ENCODE data around the gene B3GNT7.

Gene B3GNT7

DNA sequence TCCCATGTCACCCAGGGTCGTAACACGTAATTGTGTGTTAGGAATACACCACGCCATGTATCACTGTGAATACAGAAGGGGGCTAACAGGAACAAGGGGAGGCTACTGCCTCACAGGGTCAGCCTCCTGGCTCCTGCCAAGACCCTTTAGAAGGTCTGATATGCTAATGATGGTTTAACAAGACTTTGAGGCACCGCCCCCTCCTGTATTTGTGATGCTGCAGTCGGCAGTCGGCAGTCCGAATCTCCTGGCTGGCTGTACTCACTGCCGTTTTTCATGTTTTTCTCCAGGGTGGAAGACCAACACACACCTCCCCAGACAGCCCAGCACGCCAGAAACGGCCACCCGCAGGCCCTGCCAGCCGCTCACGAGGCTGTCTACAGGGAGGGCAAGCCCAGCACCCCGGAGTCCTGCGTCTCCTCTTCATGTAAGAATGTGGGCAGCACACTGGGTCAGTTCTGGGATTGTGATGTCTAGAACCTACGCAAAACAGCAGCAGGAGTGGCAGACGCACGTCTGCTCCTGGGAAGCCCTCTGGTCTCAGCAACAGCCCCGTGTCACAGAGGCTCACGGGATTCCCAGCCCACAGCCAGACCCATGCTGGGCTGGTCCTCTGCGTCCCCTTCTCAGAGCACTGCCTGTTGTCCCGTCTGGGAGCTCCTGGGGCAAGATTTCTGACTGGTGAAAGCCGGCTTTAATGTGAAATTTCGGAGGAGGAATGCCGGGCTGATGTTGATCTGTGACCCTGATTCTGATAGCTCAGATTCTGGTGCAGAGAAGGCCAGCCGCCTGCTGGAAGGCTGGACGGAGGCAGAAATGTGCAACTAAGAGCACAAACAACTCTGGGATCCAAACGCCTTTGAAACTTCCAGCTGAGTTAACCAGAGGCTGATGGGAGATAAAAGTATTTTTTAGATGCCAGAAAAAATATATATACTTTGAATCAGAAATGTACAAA, 39.7 kb upstream of the B3GNT7 start:
- H3K9me3 ChIP-seq (ENCODE audit: insufficient read depth, low read depth, low read length) = peaks cover 3% of the 10 kb centered on the region
- no peaks in the 10 kb centered on the region for H3K79me2 ChIP-seq (ENCODE audit: control insufficient read depth, insufficient read depth, low read length, poor library complexity)
- H3K14ac ChIP-seq (ENCODE audit: low read length) = no peak overlapping the region
- no peak overlapping the region for H3K4me3 ChIP-seq (ENCODE audit: low read depth, low read length)
- no peak overlapping the region for H2BK5ac ChIP-seq (ENCODE audit: low read depth, low read length, poor library complexity)
- H3K79me1 ChIP-seq (ENCODE audit: low read length) = no peaks in the 10 kb centered on the region
- no peak overlapping the region for H3K23ac ChIP-seq (ENCODE audit: low read length)
- no peak overlapping the region for H3K18ac ChIP-seq (ENCODE audit: low read length)
- no peak overlapping the region for H4K12ac ChIP-seq (ENCODE audit: low read depth, low read length)
- H3K36me3 ChIP-seq (ENCODE audit: control insufficient read depth in 1 of 2, insufficient read depth in 2 of 2, low read length in 2 of 2) = peaks cover 0 to 1% of the 10 kb centered on the region in 2 experiments
- H4K91ac ChIP-seq (ENCODE audit: low read depth, low read length) = no peak overlapping the region
- no peak overlapping the region for H2AK5ac ChIP-seq (ENCODE audit: low read length)
- H3K4me1 ChIP-seq (ENCODE audit: control insufficient read depth in 1 of 2, insufficient read depth in 2 of 2, low read length in 2 of 2) = peaks cover 7 to 8% of the 10 kb centered on the region in 2 experiments
- no peak overlapping the region for H3K4me2 ChIP-seq (ENCODE audit: low read length)
- no peak overlapping the region for H2AFZ ChIP-seq (ENCODE audit: insufficient read depth, low read length, poor library complexity)
- H2BK12ac ChIP-seq (ENCODE audit: low read length) = no peak overlapping the region
- H3K9ac ChIP-seq (ENCODE audit: low read length) = no peak overlapping the region
- H3K27me3 ChIP-seq (ENCODE audit: insufficient read depth, low read length) = no peaks in the 10 kb centered on the region
- no peak overlapping the region for H2BK120ac ChIP-seq (ENCODE audit: insufficient read depth, low read length, poor library complexity)
- peak; percentile 34 to 44 for DNase-seq
- H3K4ac ChIP-seq (ENCODE audit: low read depth, low read length) = no peak overlapping the region
- no CpG with 5 or more reads among the region's 28 CpGs for WGBS (ENCODE audit: extremely low coverage, insufficient coverage, insufficient read length)
- H3K27ac ChIP-seq (ENCODE audit: low read depth, low read length) = no peak overlapping the region
- H4K8ac ChIP-seq (ENCODE audit: low read depth, low read length) = no peak overlapping the region

DNA sequence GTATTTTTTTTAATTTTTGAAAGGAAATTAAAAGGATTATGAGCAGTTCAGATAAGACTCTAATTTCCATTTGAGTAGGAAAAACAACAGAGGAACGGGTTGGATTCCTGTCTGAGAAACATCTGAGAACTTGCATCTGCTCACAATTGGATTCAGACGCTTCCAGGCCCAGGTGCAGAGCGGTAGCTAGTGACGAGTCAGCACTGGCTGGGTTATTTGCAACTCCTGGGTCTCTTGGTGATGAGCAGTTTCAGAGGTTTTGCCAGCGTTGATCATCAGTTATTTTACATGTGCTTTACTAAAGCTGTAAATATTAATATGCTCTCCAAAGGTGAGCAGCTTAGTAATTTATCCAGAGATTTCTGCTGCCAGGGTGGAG, 39.1 kb upstream of the B3GNT7 start:
- Histone ChIP-seq H3K23ac (ENCODE audit: low read length) (no peak overlapping the region), H3K4me3 (ENCODE audit: low read depth, low read length) (no peak overlapping the region), H2AFZ (ENCODE audit: insufficient read depth, low read length, poor library complexity) (no peak overlapping the region), H2BK5ac (ENCODE audit: low read depth, low read length, poor library complexity) (no peak overlapping the region), H3K79me1 (ENCODE audit: low read length) (no peaks in the 10 kb centered on the region), H3K9ac (ENCODE audit: low read length) (no peak overlapping the region), H4K12ac (ENCODE audit: low read depth, low read length) (no peak overlapping the region), H4K8ac (ENCODE audit: low read depth, low read length) (no peak overlapping the region), H3K27me3 (ENCODE audit: insufficient read depth, low read length) (no peaks in the 10 kb centered on the region), H3K18ac (ENCODE audit: low read length) (no peak overlapping the region), H3K36me3 (ENCODE audit: control insufficient read depth in 1 of 2, insufficient read depth in 2 of 2, low read length in 2 of 2) (peaks cover 0 to 4% of the 10 kb centered on the region in 2 experiments), H3K79me2 (ENCODE audit: control insufficient read depth, insufficient read depth, low read length, poor library complexity) (no peaks in the 10 kb centered on the region), H2BK120ac (ENCODE audit: insufficient read depth, low read length, poor library complexity) (no peak overlapping the region), H2BK12ac (ENCODE audit: low read length) (no peak overlapping the region), H3K4ac (ENCODE audit: low read depth, low read length) (no peak overlapping the region), H3K4me1 (ENCODE audit: control insufficient read depth in 1 of 2, insufficient read depth in 2 of 2, low read length in 2 of 2) (peaks cover 7 to 8% of the 10 kb centered on the region in 2 experiments), H3K9me3 (ENCODE audit: insufficient read depth, low read depth, low read length) (peaks cover 3% of the 10 kb centered on the region), H3K4me2 (ENCODE audit: low read length) (no peak overlapping the region), H4K91ac (ENCODE audit: low read depth, low read length) (no peak overlapping the region), H3K27ac (ENCODE audit: low read depth, low read length) (no peak overlapping the region), H2AK5ac (ENCODE audit: low read length) (no peak overlapping the region), H3K14ac (ENCODE audit: low read length) (no peak overlapping the region)
- WGBS (ENCODE audit: extremely low coverage, insufficient coverage, insufficient read length) = no CpG with 5 or more reads among the region's 5 CpGs
- DNase-seq = no peak

DNA sequence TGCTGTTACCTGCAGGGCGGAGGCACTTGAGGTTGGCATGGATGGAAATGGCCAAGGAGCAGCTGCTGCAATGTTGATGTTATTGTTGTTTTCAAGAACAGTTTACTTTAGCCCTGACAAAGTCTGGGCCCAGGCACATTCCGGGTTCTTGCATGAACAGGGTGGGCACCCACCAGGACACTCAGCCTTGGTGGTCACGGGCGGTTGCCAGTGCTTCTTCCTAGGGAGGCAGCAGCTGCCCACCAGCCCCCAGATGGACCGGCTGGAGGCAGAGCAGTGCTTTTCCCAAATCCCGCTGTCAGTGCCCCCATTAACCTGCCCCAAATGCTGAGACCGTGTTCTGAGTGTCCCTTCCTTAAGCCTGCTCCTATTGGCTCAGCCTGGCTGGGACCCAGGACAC, 38.5 kb upstream of the B3GNT7 start:
- Histone ChIP-seq H3K9me3 (ENCODE audit: insufficient read depth, low read depth, low read length) (peaks cover 3% of the 10 kb centered on the region), H3K79me1 (ENCODE audit: low read length) (no peaks in the 10 kb centered on the region), H3K4me1 (ENCODE audit: control insufficient read depth in 1 of 2, insufficient read depth in 2 of 2, low read length in 2 of 2) (peaks cover 7 to 8% of the 10 kb centered on the region in 2 experiments), H3K9ac (ENCODE audit: low read length) (no peak overlapping the region), H3K27ac (ENCODE audit: low read depth, low read length) (no peak overlapping the region), H3K36me3 (ENCODE audit: control insufficient read depth in 1 of 2, insufficient read depth in 2 of 2, low read length in 2 of 2) (peaks cover 0 to 4% of the 10 kb centered on the region in 2 experiments), H2BK12ac (ENCODE audit: low read length) (no peak overlapping the region), H3K14ac (ENCODE audit: low read length) (no peak overlapping the region), H4K91ac (ENCODE audit: low read depth, low read length) (no peak overlapping the region), H3K18ac (ENCODE audit: low read length) (no peak overlapping the region), H2BK5ac (ENCODE audit: low read depth, low read length, poor library complexity) (no peak overlapping the region), H2AK5ac (ENCODE audit: low read length) (no peak overlapping the region), H3K4me3 (ENCODE audit: low read depth, low read length) (no peak overlapping the region), H2AFZ (ENCODE audit: insufficient read depth, low read length, poor library complexity) (no peak overlapping the region), H3K4ac (ENCODE audit: low read depth, low read length) (no peak overlapping the region), H2BK120ac (ENCODE audit: insufficient read depth, low read length, poor library complexity) (no peak overlapping the region), H4K12ac (ENCODE audit: low read depth, low read length) (no peak overlapping the region), H3K27me3 (ENCODE audit: insufficient read depth, low read length) (no peaks in the 10 kb centered on the region), H3K23ac (ENCODE audit: low read length) (no peak overlapping the region), H3K4me2 (ENCODE audit: low read length) (no peak overlapping the region), H3K79me2 (ENCODE audit: control insufficient read depth, insufficient read depth, low read length, poor library complexity) (no peaks in the 10 kb centered on the region), H4K8ac (ENCODE audit: low read depth, low read length) (no peak overlapping the region)
- DNase-seq = no peak
- no CpG with 5 or more reads among the region's 7 CpGs for WGBS (ENCODE audit: extremely low coverage, insufficient coverage, insufficient read length)

DNA sequence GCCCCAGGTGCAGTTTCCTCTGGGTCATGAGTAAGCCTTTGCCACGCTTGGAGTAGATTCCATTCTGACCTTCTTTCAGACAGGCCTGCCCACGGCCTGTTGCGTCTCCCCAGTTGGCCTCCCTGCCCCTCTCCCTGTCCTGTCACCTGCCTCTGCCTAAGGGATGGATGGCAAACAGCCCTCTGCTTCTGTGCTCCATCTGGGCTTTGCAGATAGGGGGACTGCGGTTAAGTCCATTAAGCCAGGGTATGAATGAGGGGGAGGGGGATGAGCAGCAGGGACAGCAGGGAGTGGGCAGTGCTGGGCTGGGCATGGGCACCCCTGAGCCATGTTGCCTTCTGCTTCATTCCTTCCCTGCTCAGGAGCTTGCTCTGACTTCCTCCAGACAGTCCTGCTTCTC, 37.6 kb upstream of the B3GNT7 start:
- H3K4me1 ChIP-seq (ENCODE audit: control insufficient read depth in 1 of 2, insufficient read depth in 2 of 2, low read length in 2 of 2) = peaks cover 10 to 11% of the 10 kb centered on the region in 2 experiments
- H2BK5ac ChIP-seq (ENCODE audit: low read depth, low read length, poor library complexity) = no peak overlapping the region
- no peak for DNase-seq
- no peak overlapping the region for H2AFZ ChIP-seq (ENCODE audit: insufficient read depth, low read length, poor library complexity)
- no peak overlapping the region for H4K91ac ChIP-seq (ENCODE audit: low read depth, low read length)
- H2BK120ac ChIP-seq (ENCODE audit: insufficient read depth, low read length, poor library complexity) = no peak overlapping the region
- H3K4me3 ChIP-seq (ENCODE audit: low read depth, low read length) = no peak overlapping the region
- WGBS (ENCODE audit: extremely low coverage, insufficient coverage, insufficient read length) = no CpG with 5 or more reads among the region's 4 CpGs
- H3K23ac ChIP-seq (ENCODE audit: low read length) = no peak overlapping the region
- H3K9me3 ChIP-seq (ENCODE audit: insufficient read depth, low read depth, low read length) = peaks cover 5% of the 10 kb centered on the region
- no peak overlapping the region for H3K27ac ChIP-seq (ENCODE audit: low read depth, low read length)
- no peak overlapping the region for H3K4ac ChIP-seq (ENCODE audit: low read depth, low read length)
- no peak overlapping the region for H3K14ac ChIP-seq (ENCODE audit: low read length)
- H2BK12ac ChIP-seq (ENCODE audit: low read length) = no peak overlapping the region
- H2AK5ac ChIP-seq (ENCODE audit: low read length) = no peak overlapping the region
- H3K4me2 ChIP-seq (ENCODE audit: low read length) = no peak overlapping the region
- H3K18ac ChIP-seq (ENCODE audit: low read length) = no peak overlapping the region
- H3K27me3 ChIP-seq (ENCODE audit: insufficient read depth, low read length) = no peaks in the 10 kb centered on the region
- H3K36me3 ChIP-seq (ENCODE audit: control insufficient read depth in 1 of 2, insufficient read depth in 2 of 2, low read length in 2 of 2) = peaks cover 0 to 4% of the 10 kb centered on the region in 2 experiments
- H3K79me2 ChIP-seq (ENCODE audit: control insufficient read depth, insufficient read depth, low read length, poor library complexity) = no peaks in the 10 kb centered on the region
- H4K12ac ChIP-seq (ENCODE audit: low read depth, low read length) = no peak overlapping the region
- H4K8ac ChIP-seq (ENCODE audit: low read depth, low read length) = no peak overlapping the region
- H3K79me1 ChIP-seq (ENCODE audit: low read length) = no peaks in the 10 kb centered on the region
- no peak overlapping the region for H3K9ac ChIP-seq (ENCODE audit: low read length)
